Stimulated activated CD8-positive, alpha-beta memory T cell treated with anti-CD3 and anti-CD28 coated beads, Interleukin-12 subunit alpha, Interleukin-12 subunit beta, amount 100 ng/mL, for 4 hours (primary cell): ENCODE measurements around the gene DUS2.

Source experiments
- DNase-seq: peaks from one replicate; pipeline ENCODE4 v3.0.0-alpha.2; 2020; ENCODE audit warnings: low read depth

DUS2 gene

GRCh38 chr16:68046106-68046505 is 23.0 kb downstream of the DUS2 start:
- DNase-seq, result no peak

GRCh38 chr16:68047987-68048386 is 24.9 kb downstream of the DUS2 start:
- no peak for DNase-seq

- no peak for DNase-seq
Measured at GRCh38 chr16:68049449-68049848, 26.4 kb downstream of the DUS2 start.

GRCh38 chr16:68055395-68055794 is 32.3 kb downstream of the DUS2 start:
- DNase-seq, result no peak

DNA sequence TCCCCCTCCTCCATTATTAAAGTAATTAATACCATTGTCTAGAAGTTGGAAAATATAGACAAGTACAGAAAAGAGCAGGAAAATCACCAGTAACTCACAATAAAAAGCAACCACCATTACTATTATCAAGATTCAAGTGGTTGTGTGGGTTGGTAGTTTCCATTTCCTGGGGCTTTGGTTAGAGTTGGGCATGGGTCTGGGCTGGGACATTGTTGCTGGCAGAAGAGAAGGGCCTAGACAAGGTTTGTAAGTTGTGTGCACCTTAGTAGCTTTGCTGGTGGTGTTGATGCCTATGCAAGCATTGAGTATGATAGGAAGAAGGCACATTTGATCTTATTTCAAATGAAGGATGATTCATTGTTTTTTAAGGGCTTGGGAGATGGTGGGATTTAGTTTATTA is 36.7 kb downstream of the DUS2 start:
- DNase-seq, result no peak

GRCh38 chr16:68061396-68061795 is 38.3 kb downstream of the DUS2 start:
- DNase-seq, result no peak

DNA sequence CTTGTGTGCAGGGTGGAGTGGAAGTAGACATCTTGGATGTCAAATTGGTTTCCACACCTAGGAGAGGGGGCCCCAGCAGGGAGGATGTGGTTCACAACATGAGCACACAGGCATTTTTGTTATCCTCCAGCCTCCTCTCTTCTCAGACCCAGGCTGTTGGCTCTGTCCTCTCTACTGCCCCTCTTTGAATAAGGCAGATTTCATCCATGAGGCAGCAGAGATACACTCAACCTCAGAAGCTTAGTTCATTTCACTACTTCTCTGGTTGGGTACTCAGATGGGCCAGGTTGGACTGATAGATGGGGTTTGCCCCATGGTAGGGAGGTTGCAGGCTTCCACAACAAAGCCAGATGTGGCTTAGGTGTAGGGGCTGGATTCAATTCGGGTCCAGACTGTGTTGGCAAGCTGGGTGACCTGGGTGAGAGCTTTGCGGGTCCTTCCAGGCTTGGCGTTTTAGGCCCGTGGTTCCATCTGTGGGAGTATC is 39.9 kb downstream of the DUS2 start:
- DNase-seq, result no peak

DNA sequence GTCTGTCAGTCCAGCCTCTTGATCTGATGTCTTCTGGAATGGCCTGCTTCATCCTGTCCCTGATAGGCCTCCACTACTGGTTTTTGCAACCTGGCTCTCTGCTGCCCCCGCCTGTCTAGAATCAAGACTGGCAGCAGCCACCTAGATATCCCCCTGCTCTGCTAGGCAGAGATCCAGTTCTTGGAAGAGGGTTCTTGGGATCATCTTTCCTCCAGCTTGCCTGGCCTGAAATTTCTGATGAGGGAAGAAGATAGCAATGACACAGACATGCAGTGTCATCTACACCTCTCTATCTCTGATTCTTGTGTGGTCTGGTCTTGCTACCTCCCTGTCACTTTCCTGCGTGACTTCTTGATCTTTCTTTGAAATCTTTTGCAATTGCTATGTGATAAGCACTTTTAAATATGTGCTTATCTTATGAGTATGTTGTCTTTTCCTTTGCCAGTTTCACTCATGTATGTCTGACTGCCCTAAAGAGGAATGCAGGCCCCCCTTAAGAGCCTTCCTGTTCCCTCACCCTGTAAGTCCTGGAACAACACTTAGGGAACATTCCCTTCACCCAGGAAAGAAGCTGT is 41.8 kb downstream of the DUS2 start:
- peak; percentile 40 for DNase-seq

GRCh38 chr16:68065716-68066305 is 42.7 kb downstream of the DUS2 start:
- no peak for DNase-seq

DNA sequence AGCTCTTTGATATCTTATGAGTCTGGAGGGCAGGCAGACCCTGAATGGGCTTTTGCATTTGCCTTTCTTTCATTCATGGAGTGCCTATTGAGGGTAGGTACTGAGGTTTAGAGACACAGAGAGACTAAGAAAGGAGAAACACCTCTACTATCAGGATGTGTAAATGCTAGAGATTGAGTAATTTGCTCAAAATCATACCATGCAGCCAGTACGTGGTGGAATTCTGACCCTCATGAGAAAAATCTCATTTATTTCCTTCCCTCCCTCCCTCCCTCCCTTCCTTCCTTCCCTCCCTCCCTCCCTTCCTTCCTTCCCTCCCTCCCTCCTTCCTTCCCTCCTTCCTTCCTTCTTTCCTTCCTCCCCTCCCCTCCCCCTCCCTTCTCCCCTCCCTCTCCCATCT is 43.7 kb downstream of the DUS2 start:
- no peak for DNase-seq

GRCh38 chr16:68068926-68069325 is 45.8 kb downstream of the DUS2 start:
- no peak for DNase-seq

DNA sequence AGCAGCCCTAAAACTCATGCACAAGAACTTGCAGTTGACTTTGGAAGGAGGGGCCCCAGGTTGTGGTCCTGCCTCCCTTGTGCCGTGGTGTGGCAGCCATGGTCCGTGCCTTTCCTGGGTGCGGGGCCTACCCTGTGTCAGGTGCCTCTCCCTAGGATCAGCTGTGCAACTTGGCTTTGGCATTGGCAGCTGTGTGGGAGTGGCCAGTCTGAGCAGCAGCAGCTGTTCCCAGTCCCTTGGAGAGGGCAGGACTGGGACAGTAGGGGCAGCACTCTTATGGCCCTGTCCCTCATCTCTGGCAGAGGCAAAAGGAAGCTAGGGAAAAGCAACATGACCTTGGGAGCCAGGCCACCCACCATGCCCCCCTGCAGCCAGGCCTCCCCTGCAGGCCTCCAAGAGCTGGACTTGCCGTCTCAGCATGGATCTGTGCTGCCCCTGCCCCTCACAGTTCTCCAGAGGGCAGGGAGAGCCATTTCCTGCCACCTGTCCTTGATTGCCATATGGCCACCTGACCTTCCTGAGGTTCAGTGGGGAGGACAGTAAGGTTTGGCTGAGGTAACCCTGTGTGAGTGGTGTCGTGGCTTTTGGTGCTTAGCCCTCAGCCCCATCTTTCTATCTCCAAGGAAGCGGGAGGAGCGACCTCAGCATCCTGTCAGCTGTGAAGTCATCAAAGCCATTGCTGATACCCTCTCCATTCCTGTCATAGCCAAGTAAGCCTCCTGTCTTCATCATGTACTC is 46.6 kb downstream of the DUS2 start:
- DNase-seq, result no peak

DNA sequence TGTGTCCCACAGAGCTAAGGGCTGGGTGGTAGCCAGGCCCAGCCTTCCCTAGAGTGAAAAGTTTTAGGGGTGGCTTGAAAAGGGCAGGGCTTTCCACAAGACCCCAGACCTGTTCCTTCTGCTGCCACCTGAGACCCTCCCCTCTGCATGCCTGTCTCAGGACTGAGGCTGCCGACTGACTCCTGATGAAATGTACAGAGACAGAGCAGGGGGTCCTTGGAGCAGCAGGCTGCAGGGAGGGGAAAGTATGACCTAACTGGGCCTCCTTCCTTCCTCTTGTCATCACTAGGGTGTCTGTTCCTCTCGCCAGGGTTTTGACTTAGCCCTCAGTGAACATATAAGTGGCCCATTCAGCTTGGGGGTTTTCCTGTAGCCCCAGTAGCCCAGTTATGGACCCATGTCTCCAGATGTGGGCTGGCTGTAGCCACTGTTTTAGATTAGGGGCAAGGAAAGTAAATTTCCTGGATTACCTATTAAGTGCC is 47.2 kb downstream of the DUS2 start:
- DNase-seq, result no peak

- no peak for DNase-seq
Measured at GRCh38 chr16:68070806-68071517, 47.9 kb downstream of the DUS2 start.

DNA sequence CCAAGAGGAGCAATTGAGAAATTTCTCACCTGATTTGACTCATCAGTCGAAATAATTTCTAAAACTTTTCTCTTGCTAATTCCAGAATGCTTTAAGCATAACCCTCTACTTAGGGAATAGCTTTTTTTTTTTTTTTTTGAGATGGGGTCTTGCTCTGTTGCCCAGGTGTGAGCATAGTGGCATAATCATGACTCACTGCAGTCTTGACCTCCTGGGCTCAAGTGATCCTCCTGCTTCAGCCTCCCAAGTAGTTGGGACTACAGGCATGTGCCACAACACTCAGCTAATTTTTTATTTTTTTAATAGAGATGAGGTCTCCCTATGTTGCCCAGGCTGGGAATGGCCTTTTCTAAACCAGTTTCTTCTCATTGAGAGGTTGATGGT is 48.4 kb downstream of the DUS2 start:
- DNase-seq, result no peak

DNA sequence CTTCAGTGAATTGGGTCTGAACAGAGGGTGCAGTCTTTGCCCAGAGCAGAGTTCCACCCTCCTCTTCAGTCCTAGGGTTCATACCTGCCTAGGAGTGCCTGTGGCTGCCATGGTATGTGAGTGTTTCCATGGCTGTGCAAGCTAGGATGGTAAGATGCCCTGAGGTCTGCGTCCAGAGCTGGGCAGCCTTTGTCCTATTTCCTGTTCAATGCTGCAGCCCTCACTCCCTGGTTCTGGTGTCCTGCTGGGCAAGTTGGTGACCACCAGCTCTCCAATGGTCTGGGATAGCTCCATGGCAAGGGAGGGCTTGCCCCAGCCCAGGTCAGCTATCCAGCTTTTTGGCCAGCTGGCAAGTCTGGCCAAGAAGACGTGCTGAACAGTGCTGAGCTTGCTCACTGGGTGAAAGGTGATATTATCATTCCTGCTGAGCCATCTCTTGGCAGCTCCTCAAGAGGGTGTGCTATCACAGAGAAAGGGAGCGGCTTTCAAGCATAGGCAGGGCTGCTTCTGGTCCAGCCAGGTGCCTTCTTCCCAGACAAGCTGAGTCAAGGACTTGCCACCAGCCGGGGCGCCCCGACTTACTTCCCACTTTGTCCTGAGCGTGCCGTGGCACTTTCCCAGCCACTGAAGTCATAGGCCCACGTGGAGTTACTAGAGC is 49.1 kb downstream of the DUS2 start:
- DNase-seq, result no peak

- DNase-seq, result no peak
Measured at GRCh38 chr16:68073902-68074760, 51.0 kb downstream of the DUS2 start.

GRCh38 chr16:68074850-68075555 is 51.9 kb downstream of the DUS2 start:
- peak; percentile 41 for DNase-seq

GRCh38 chr16:68075980-68076379 is 52.9 kb downstream of the DUS2 start:
- no peak for DNase-seq

DNA sequence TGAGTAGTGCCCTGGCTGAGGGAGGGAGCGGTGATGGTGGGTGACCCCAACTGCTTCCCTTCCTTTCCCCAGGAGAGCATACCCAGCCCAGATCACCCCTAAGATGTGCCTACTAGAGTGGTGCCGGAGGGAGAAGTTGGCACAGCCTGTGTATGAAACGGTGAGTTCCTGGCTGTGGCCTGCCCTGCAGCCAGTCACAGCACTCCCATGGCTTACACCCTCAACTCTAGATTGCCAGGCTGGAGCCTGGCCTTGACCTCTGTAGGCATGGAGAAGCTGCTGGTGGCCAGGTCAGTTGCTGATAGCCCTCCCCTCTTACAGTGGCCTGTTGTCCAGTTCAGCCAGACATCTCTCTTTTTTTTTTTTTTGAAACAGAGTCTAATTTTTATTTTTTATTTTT is 53.5 kb downstream of the DUS2 start:
- no peak for DNase-seq
